ENCODE results near the gene NDUFS4. TPM values are rescaled to one million over a fixed set of nuclear protein-coding genes. Genes with fewer than 3 reads are reported as not detected.

The NDUFS4 gene
- total and polyA plus RNA-seq, 2 of the 4 experiments (the other 2 are of a cell fraction) = 34.2 to 70.1 TPM

- H3K23ac ChIP-seq (ENCODE audit: low read depth, low read length) = no peak overlapping the region
- WGBS, 2 experiments (ENCODE audit: extremely low coverage in 2 of 2, insufficient read length in 1 of 2) = no CpG with 5 or more reads among the region's 2 CpGs
These were observed 17.5 kb upstream of the NDUFS4 start for GRCh38 chr5:53542926-53543325.

More at GRCh38 chr5:53542926-53543325, 17.5 kb upstream of the NDUFS4 start:
- in situ Hi-C loops (cut with MboI; ENCODE audit: low sequenced_read_pairs) = no loop called here
- H3K14ac ChIP-seq (replicated peaks; ENCODE audit: low read depth, low read length) = no peak overlapping the region
- no peak overlapping the region for H3K4me2 ChIP-seq (ENCODE audit: low read depth, low read length)
- DNase-seq (no peak), ATAC-seq (ENCODE audit: low read depth) (no peak)
- H3K4ac ChIP-seq (ENCODE audit: low read depth, low read length) = no peak overlapping the region
- no peak overlapping the region for H2AK5ac ChIP-seq (ENCODE audit: low read depth, low read length)
- H2BK15ac ChIP-seq (ENCODE audit: low read depth, low read length) = no peak overlapping the region
- ChIA-PET CTCF (no interaction called here), POLR2A (ENCODE audit: unreplicated experiment) (no interaction called here)
- no peak overlapping the region for H3K18ac ChIP-seq (ENCODE audit: low read depth, low read length)
- no peak overlapping the region for H4K91ac ChIP-seq (ENCODE audit: insufficient read depth, low read depth, low read length)
- no peak overlapping the region for H4K8ac ChIP-seq (ENCODE audit: low read depth in 2 of 2, low read length in 2 of 2)
- no peak overlapping the region for H2AFZ ChIP-seq (replicated peaks; ENCODE audit: low read length, poor library complexity)
- no peak overlapping the region for H3K4me3 ChIP-seq (ENCODE audit: insufficient read depth, low read depth, low read length)
- H3K36me3 ChIP-seq (ENCODE audit: control insufficient read depth, insufficient read depth, low read length) = no peaks in the 10 kb centered on the region
- no peaks in the 10 kb centered on the region; the same call in 1 of the 2 replicates for H3K27me3 ChIP-seq (ENCODE audit: control insufficient read depth, insufficient read depth, low read length)
- H2AK9ac ChIP-seq (replicated peaks; ENCODE audit: low read depth, low read length, poor library complexity) = no peak overlapping the region
- intact Hi-C loops (cut with micrococcal nuclease) = no loop called here
- dilution Hi-C loops (cut with HindIII; ENCODE audit: low sequenced_read_pairs, unreplicated experiment) = no loop called here
- H2BK5ac ChIP-seq (ENCODE audit: low read depth, low read length, poor library complexity, severe bottlenecking) = no peak overlapping the region
- no peak overlapping the region for H2BK120ac ChIP-seq (ENCODE audit: low read depth, low read length)
- no peaks in the 10 kb centered on the region for H3K9me3 ChIP-seq (ENCODE audit: control insufficient read depth, insufficient read depth, low read length)
- H4K5ac ChIP-seq (ENCODE audit: low read depth, low read length) = no peak overlapping the region
- BruUV-seq (replicated peaks) = no TSS peak
- no peak for TF ChIP-seq FOS (IDR thresholded peaks at IDR 0.05; ENCODE audit: low read depth, low read length)
- no peak for TF ChIP-seq MAFK (IDR thresholded peaks at IDR 0.05; ENCODE audit: low read depth, low read length)
- TF ChIP-seq ELK1 (IDR thresholded peaks at IDR 0.05; ENCODE audit: borderline replicate concordance, low read depth, low read length) = no peak
- no peak for TF ChIP-seq SMC3 (IDR thresholded peaks at IDR 0.05; ENCODE audit: low read depth, low read length)
- no peak for TF ChIP-seq RCOR1 (IDR thresholded peaks at IDR 0.05; ENCODE audit: insufficient replicate concordance, low read length)
- no peak for TF ChIP-seq BHLHE40 (IDR thresholded peaks at IDR 0.05; ENCODE audit: low read depth, low read length)
- no peak for TF ChIP-seq CHD1 (IDR thresholded peaks at IDR 0.05; ENCODE audit: low read depth, low read length)
- TF ChIP-seq RAD21 (IDR thresholded peaks at IDR 0.05; ENCODE audit: low read length) = no peak
- TF ChIP-seq CEBPB (IDR thresholded peaks at IDR 0.05; ENCODE audit: low read depth, low read length) = no peak
- TF ChIP-seq MAZ (IDR thresholded peaks at IDR 0.05; ENCODE audit: borderline replicate concordance, low read depth, low read length) = no peak
- no peak for TF ChIP-seq MXI1 (IDR thresholded peaks at IDR 0.05; ENCODE audit: borderline replicate concordance, low read depth, low read length)
- TF ChIP-seq USF2 (IDR thresholded peaks at IDR 0.05; ENCODE audit: low read depth, low read length) = no peak
- no peak for TF ChIP-seq NFE2L2 (IDR thresholded peaks at IDR 0.05; ENCODE audit: low read depth, low read length)
- TF ChIP-seq RFX5 (IDR thresholded peaks at IDR 0.05; ENCODE audit: low read depth, low read length) = no peak
- TF ChIP-seq CTCF (conservative IDR thresholded peaks at IDR 0.05; ENCODE audit: low read depth, low read length) = no peak
- TF ChIP-seq POLR2A (IDR thresholded peaks at IDR 0.05; ENCODE audit: low read depth, low read length) = no peak
- H2BK20ac ChIP-seq (ENCODE audit: low read depth, low read length) = no peak overlapping the region
- no peaks in the 10 kb centered on the region for H4K20me1 ChIP-seq (ENCODE audit: insufficient read depth, low read length)
- H3K9ac ChIP-seq (ENCODE audit: low read depth, low read length) = no peak overlapping the region
- no peaks in the 10 kb centered on the region for H3K4me1 ChIP-seq (ENCODE audit: control insufficient read depth, insufficient read depth, low read length)
- H3K27ac ChIP-seq (ENCODE audit: insufficient read depth, low read length) = no peak overlapping the region
- H3K79me1 ChIP-seq (ENCODE audit: low read depth in 1 of 2, low read length in 2 of 2) = no peaks in the 10 kb centered on the region
- no peaks in the 10 kb centered on the region for H3K9me1 ChIP-seq (ENCODE audit: insufficient read depth, low read length)
- no peak overlapping the region for H3K56ac ChIP-seq (ENCODE audit: extremely low read depth, insufficient read depth, low read length)
